SK-N-SH (cell line): ENCODE results near the gene MAP6. TPM values are rescaled to one million over a fixed set of nuclear protein-coding genes. Genes with fewer than 3 reads are reported as not detected.

Source experiments
- CTCF ChIA-PET: fragments of 300-600, 350-600 bp; formaldehyde crosslinking; extraction: SDS; loops from one replicate; lab custom pipeline; 2021; lab: Yijun Ruan, JAX
- POLR2A ChIA-PET: fragments of 350-600 bp; sonication (Branson Sonifier 250); formaldehyde crosslinking; extraction: SDS; loops from one replicate; lab custom pipeline; 2020; ENCODE audit warnings: antibody characterized with exemption, inconsistent platforms; lab: Yijun Ruan, JAX
- DNase-seq: peaks from one replicate; pipeline ENCODE4 v3.0.0; 2012
- H2AFZ ChIP-seq: fragments of 200-600 bp; sonication (generic); 2 replicates; pipeline ENCODE4 v1.8.1; 2016; ENCODE audit warnings: antibody characterized with exemption, mild to moderate bottlenecking, low read depth
- H3F3A ChIP-seq: fragments of 200-600 bp; sonication (generic); replicated peaks from 2 replicates; pipeline ENCODE3; 2016; ENCODE audit warnings: antibody characterized with exemption, mild to moderate bottlenecking; ENCODE audit not compliant: insufficient read depth
- H3K27ac ChIP-seq, 2 experiments: fragments of 200-500 bp in 1 of 2; fragments of 200-600 bp in 1 of 2; sonication (Bioruptor generic) in 1 of 2; sonication (generic), shearing (Covaris generic) in 1 of 2; 2 replicates each; pipeline versions ENCODE4 v1.5.1 to v1.6.1; 2014 to 2016; ENCODE audit warnings: low read depth in 2 of 2, inconsistent platforms in 1 of 2, low read length in 1 of 2, mild to moderate bottlenecking in 1 of 2, mixed read lengths in 1 of 2
- H3K27me3 ChIP-seq: fragments of 200-600 bp; sonication (generic), shearing (Covaris generic); 2 replicates; pipeline ENCODE4 v1.6.1; 2016; ENCODE audit warnings: mixed run types; ENCODE audit not compliant: insufficient read depth
- H3K36me3 ChIP-seq, 2 experiments: fragments of 200-500 bp in 1 of 2; fragments of 200-600 bp in 1 of 2; sonication (Bioruptor generic) in 1 of 2; sonication (generic) in 1 of 2; replicated peaks in 1 of 2; 2 replicates each; pipeline versions ENCODE3 to v1.5.1; 2014 to 2016; ENCODE audit warnings: low read length in 1 of 2, mild to moderate bottlenecking in 1 of 2; ENCODE audit not compliant: insufficient read depth in 2 of 2, control insufficient read depth in 1 of 2
- H3K4me1 ChIP-seq, 2 experiments: fragments of 200-500 bp in 1 of 2; fragments of 200-600 bp in 1 of 2; sonication (Bioruptor generic) in 1 of 2; sonication (generic), shearing (Covaris generic) in 1 of 2; 2 replicates each; pipeline versions ENCODE4 v1.5.1 to v1.6.1; 2014 to 2016; ENCODE audit warnings: low read depth in 1 of 2, low read length in 1 of 2, mixed run types in 1 of 2; ENCODE audit not compliant: insufficient read depth in 2 of 2, control insufficient read depth in 1 of 2
- H3K4me2 ChIP-seq: fragments of 200-600 bp; sonication (generic), shearing (Covaris generic); 2 replicates; pipeline ENCODE4 v1.6.1; 2017; ENCODE audit warnings: mixed run types
- H3K4me3 ChIP-seq, 2 experiments: fragments of 200-500 bp in 1 of 2; fragments of 200-600 bp in 1 of 2; sonication (Bioruptor generic) in 1 of 2; sonication (generic), shearing (Covaris generic) in 1 of 2; 2 replicates each; pipeline versions ENCODE4 v1.5.1 to v1.8.1; 2014 to 2016; ENCODE audit warnings: low read depth in 2 of 2, inconsistent platforms in 1 of 2, low read length in 1 of 2, mild to moderate bottlenecking in 1 of 2, mixed read lengths in 1 of 2, moderate library complexity in 1 of 2
- H3K79me2 ChIP-seq: fragments of 200-600 bp; sonication (generic); 2 replicates; pipeline ENCODE4 v1.8.1; 2017; ENCODE audit warnings: mild to moderate bottlenecking; ENCODE audit not compliant: insufficient read depth
- H3K9ac ChIP-seq: fragments of 200-600 bp; sonication (generic); 2 replicates; pipeline ENCODE4 v1.6.1; 2017; ENCODE audit warnings: mixed run types
- H3K9me2 ChIP-seq: fragments of 200-600 bp; sonication (generic); 2 replicates; pipeline ENCODE4 v1.6.1; 2017; ENCODE audit warnings: mixed run types
- H3K9me3 ChIP-seq: fragments of 200-600 bp; sonication (generic); 2 replicates; pipeline ENCODE4 v1.6.1; 2017; ENCODE audit warnings: mixed run types, mild to moderate bottlenecking, moderate library complexity
- H4K20me1 ChIP-seq: fragments of 200-600 bp; sonication (generic); 2 replicates; pipeline ENCODE4 v1.6.1; 2017; ENCODE audit warnings: mild to moderate bottlenecking, mixed run types; ENCODE audit not compliant: insufficient read depth
- CHD2 ChIP-seq: fragments of 150-350 bp; IDR thresholded peaks from 2 replicates; pipeline ENCODE4 v1.6.1; 2018; ENCODE audit warnings: low read length; ENCODE audit not compliant: partially characterized antibody
- ELF1 ChIP-seq: IDR thresholded peaks from 2 replicates; pipeline ENCODE4 v1.4.0; 2012
- EP300 ChIP-seq, 2 experiments: IDR thresholded peaks; 2 replicates each; pipeline versions ENCODE4 v1.4.0 to v1.6.1; 2012; ENCODE audit warnings: borderline replicate concordance in 1 of 2, low read depth in 1 of 2, low read length in 1 of 2
- EZH2phosphoT487 ChIP-seq: fragments of 200-600 bp; sonication (generic); IDR thresholded peaks from 2 replicates; pipeline ENCODE4 v1.6.1; 2017; ENCODE audit warnings: low read depth, mixed run types, mild to moderate bottlenecking, antibody characterized with exemption, moderate library complexity, borderline replicate concordance
- FOXJ3 ChIP-seq: sonication (generic); formaldehyde crosslinking; IDR thresholded peaks from 2 replicates; pipeline ENCODE4 v1.5.1; 2020; ENCODE audit warnings: mild to moderate bottlenecking, missing genetic modification reagents
- GABPA ChIP-seq: IDR thresholded peaks from 2 replicates; pipeline ENCODE4 v1.4.0; 2012; ENCODE audit warnings: low read depth, mild to moderate bottlenecking
- MEF2A ChIP-seq: IDR thresholded peaks from 2 replicates; pipeline ENCODE4 v1.4.0; 2012; ENCODE audit warnings: low read depth, borderline replicate concordance
- MXI1 ChIP-seq: IDR thresholded peaks from 2 replicates; pipeline ENCODE4 v1.6.1; 2012; ENCODE audit warnings: mild to moderate bottlenecking, low read depth, low read length, improper control_type of control experiment
- NRF1 ChIP-seq: IDR thresholded peaks from 2 replicates; pipeline ENCODE4 v1.6.1; 2012; ENCODE audit warnings: low read depth, mild to moderate bottlenecking, low read length
- POLR2AphosphoS5 ChIP-seq: IDR thresholded peaks from 2 replicates; pipeline ENCODE4 v1.6.1; 2012; ENCODE audit warnings: low read depth, low read length
- RCOR1 ChIP-seq: fragments of 150-350 bp; IDR thresholded peaks from 2 replicates; pipeline ENCODE4 v1.6.1; 2017; ENCODE audit warnings: antibody characterized with exemption, low read length
- TEAD4 ChIP-seq: IDR thresholded peaks from 2 replicates; pipeline ENCODE4 v1.4.0; 2012; ENCODE audit warnings: mild to moderate bottlenecking, borderline replicate concordance; ENCODE audit not compliant: insufficient read depth
- YY1 ChIP-seq: IDR thresholded peaks from 2 replicates; pipeline ENCODE4 v1.4.0; 2012; ENCODE audit warnings: low read depth, mild to moderate bottlenecking
- WGBS: methylation state at CpG from one replicate; pipeline ENCODE4 v1.1.6; 2017; ENCODE audit warnings: low lambda C conversion rate; 5-methylcytosine and 5-hydroxymethylcytosine counted together
- polyA plus RNA-seq, 3 experiments: library from polyadenylated mRNA; depleted of rRNA; stranded (reverse); fragments of >200 nt; gene quantifications; 2 replicates each; pipeline ENCODE4 v1.2.3, GENCODE V29; 2012
- TF ChIP-seq, protein P1 (sequence below): IDR thresholded peaks from 2 replicates; pipeline ENCODE4 v1.4.0; 2012; ENCODE audit warnings: low read depth, borderline replicate concordance
- TF ChIP-seq, protein P2 (sequence below): fragments of 150-350 bp; IDR thresholded peaks from 2 replicates; pipeline ENCODE4 v1.6.1; 2016; ENCODE audit warnings: mild to moderate bottlenecking, low read depth, low read length
- TF ChIP-seq, protein P3 (sequence below): IDR thresholded peaks from 2 replicates; pipeline ENCODE4 v1.4.0; 2012; ENCODE audit warnings: low read depth
- TF ChIP-seq, protein P4 (sequence below): IDR thresholded peaks from 2 replicates; pipeline ENCODE4; 2012
- TF ChIP-seq, protein P5 (sequence below): fragments of 200-600 bp; sonication (generic); IDR thresholded peaks from 2 replicates; pipeline ENCODE4 v1.6.1; 2017; ENCODE audit warnings: antibody characterized with exemption, mild to moderate bottlenecking, moderate library complexity

The MAP6 gene
- polyA plus RNA-seq, 1 of the 3 experiments (the other 2 are of a cell fraction): 11.1 TPM

DNA sequence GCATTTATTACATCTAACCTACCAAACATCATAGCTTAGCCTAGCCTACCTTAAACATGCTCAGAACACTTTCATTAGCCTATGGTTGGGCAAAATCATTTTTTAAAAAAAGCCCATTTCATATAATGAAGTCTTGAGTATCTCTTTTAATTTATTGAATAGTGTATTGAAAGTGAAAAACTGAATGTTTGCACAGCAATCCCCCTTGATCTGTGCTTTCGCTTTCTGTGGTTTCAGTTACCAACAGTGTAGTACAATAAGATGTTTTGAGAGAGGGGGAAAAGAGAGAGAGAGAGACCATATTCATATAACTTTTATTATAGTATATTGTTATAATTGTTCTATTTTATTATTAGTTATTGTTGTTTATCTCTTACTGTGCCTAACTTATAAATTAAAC lies 8.4 kb upstream of the MAP6 start (continued):
- TF ChIP-seq, protein P1, sequence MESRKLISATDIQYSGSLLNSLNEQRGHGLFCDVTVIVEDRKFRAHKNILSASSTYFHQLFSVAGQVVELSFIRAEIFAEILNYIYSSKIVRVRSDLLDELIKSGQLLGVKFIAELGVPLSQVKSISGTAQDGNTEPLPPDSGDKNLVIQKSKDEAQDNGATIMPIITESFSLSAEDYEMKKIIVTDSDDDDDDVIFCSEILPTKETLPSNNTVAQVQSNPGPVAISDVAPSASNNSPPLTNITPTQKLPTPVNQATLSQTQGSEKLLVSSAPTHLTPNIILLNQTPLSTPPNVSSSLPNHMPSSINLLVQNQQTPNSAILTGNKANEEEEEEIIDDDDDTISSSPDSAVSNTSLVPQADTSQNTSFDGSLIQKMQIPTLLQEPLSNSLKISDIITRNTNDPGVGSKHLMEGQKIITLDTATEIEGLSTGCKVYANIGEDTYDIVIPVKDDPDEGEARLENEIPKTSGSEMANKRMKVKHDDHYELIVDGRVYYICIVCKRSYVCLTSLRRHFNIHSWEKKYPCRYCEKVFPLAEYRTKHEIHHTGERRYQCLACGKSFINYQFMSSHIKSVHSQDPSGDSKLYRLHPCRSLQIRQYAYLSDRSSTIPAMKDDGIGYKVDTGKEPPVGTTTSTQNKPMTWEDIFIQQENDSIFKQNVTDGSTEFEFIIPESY: no peak
- TF ChIP-seq, all 33 proteins: peak for 0

DNA sequence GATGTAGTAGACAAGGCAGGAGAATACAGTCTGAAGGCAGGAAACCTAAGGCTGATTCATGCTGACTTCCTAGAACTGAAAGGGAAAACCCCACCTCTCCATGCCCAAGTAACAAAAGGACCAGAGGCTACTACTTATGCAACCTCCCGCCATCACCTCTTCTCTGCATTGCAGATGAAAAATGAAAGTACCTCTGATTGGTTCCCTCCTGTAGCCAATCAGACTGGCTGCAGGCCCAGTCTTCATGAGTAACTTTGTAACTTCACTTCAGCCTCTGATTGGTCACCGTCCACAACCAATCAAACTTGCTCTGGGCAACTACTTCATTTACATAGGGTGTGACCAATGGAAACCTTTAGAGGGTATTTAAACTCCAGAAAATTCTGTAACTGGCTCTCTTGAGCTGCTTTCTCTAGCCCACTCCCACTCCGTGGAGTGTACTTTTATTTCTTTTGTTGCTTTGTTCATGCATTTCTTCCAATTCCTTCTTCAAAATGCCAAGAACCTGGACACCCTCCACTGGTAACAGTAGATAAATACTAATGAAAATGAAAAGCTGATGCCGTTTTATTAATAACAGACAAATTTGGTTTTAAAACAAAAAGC lies 5.2 kb upstream of the MAP6 start:
- H3K27me3 ChIP-seq: no peaks in the 10 kb centered on the region; the same call in 1 of the 2 replicates
- DNase-seq: no peak
- H4K20me1 ChIP-seq: no peaks in the 10 kb centered on the region
- H3K9me3 ChIP-seq: 0 out of 2 replicates have a peak, but pooled peaks cover 3% of the 10 kb centered on the region
- H3K9me2 ChIP-seq: no peaks in the 10 kb centered on the region
- H3K4me3 ChIP-seq: no peak overlapping the region
- peaks cover 0 to 5% of the 10 kb centered on the region in 2 experiments; a peak in 1 of 4 replicates for H3K4me1 ChIP-seq
- 75% methylated on average over 4 of the region's 4 CpGs for WGBS
- no peak overlapping the region for H3K27ac ChIP-seq
- H3K4me2 ChIP-seq: no peak overlapping the region
- POLR2A ChIA-PET: no interaction called here
- CTCF ChIA-PET: interaction anchor here (1.3 kb wide), 2 partner anchors 10 to 32 kb away, joined by 3 to 4 read pairs; no protein-coding TSS in a partner anchor
- H3K36me3 ChIP-seq: no peaks in the 10 kb centered on the region
- TF ChIP-seq TEAD4: no peak
- TF ChIP-seq NRF1: no peak
- TF ChIP-seq, protein P1: no peak
- TF ChIP-seq MEF2A: no peak
- no peak for TF ChIP-seq MXI1
- TF ChIP-seq FOXJ3 (CRISPR knock-in tag): no peak
- no peak for TF ChIP-seq GABPA
- TF ChIP-seq RCOR1: no peak
- no peak for TF ChIP-seq POLR2AphosphoS5
- TF ChIP-seq EZH2phosphoT487: no peak
- TF ChIP-seq, protein P2, sequence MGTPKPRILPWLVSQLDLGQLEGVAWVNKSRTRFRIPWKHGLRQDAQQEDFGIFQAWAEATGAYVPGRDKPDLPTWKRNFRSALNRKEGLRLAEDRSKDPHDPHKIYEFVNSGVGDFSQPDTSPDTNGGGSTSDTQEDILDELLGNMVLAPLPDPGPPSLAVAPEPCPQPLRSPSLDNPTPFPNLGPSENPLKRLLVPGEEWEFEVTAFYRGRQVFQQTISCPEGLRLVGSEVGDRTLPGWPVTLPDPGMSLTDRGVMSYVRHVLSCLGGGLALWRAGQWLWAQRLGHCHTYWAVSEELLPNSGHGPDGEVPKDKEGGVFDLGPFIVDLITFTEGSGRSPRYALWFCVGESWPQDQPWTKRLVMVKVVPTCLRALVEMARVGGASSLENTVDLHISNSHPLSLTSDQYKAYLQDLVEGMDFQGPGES: no peak
- TF ChIP-seq, protein P3, sequence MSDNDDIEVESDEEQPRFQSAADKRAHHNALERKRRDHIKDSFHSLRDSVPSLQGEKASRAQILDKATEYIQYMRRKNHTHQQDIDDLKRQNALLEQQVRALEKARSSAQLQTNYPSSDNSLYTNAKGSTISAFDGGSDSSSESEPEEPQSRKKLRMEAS: no peak
- no peak for TF ChIP-seq ELF1
- TF ChIP-seq CHD2: no peak
- TF ChIP-seq EP300 (IDR thresholded peaks at IDR 0.05; ENCODE audit: borderline replicate concordance in 1 of 2, low read depth in 1 of 2, low read length in 1 of 2): no peak
- TF ChIP-seq, protein P4, sequence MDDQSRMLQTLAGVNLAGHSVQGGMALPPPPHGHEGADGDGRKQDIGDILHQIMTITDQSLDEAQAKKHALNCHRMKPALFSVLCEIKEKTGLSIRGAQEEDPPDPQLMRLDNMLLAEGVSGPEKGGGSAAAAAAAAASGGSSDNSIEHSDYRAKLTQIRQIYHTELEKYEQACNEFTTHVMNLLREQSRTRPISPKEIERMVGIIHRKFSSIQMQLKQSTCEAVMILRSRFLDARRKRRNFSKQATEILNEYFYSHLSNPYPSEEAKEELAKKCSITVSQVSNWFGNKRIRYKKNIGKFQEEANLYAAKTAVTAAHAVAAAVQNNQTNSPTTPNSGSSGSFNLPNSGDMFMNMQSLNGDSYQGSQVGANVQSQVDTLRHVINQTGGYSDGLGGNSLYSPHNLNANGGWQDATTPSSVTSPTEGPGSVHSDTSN: no peak
- no peak for TF ChIP-seq YY1
- TF ChIP-seq, protein P5, sequence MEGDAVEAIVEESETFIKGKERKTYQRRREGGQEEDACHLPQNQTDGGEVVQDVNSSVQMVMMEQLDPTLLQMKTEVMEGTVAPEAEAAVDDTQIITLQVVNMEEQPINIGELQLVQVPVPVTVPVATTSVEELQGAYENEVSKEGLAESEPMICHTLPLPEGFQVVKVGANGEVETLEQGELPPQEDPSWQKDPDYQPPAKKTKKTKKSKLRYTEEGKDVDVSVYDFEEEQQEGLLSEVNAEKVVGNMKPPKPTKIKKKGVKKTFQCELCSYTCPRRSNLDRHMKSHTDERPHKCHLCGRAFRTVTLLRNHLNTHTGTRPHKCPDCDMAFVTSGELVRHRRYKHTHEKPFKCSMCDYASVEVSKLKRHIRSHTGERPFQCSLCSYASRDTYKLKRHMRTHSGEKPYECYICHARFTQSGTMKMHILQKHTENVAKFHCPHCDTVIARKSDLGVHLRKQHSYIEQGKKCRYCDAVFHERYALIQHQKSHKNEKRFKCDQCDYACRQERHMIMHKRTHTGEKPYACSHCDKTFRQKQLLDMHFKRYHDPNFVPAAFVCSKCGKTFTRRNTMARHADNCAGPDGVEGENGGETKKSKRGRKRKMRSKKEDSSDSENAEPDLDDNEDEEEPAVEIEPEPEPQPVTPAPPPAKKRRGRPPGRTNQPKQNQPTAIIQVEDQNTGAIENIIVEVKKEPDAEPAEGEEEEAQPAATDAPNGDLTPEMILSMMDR: no peak
- H2AFZ ChIP-seq: no peak overlapping the region
- H3F3A ChIP-seq: no peaks in the 10 kb centered on the region
- no peak overlapping the region for H3K9ac ChIP-seq
- no peaks in the 10 kb centered on the region for H3K79me2 ChIP-seq
